ENCODE data around the gene ADAT1.

ADAT1 gene, protein sequence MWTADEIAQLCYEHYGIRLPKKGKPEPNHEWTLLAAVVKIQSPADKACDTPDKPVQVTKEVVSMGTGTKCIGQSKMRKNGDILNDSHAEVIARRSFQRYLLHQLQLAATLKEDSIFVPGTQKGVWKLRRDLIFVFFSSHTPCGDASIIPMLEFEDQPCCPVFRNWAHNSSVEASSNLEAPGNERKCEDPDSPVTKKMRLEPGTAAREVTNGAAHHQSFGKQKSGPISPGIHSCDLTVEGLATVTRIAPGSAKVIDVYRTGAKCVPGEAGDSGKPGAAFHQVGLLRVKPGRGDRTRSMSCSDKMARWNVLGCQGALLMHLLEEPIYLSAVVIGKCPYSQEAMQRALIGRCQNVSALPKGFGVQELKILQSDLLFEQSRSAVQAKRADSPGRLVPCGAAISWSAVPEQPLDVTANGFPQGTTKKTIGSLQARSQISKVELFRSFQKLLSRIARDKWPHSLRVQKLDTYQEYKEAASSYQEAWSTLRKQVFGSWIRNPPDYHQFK

DNA sequence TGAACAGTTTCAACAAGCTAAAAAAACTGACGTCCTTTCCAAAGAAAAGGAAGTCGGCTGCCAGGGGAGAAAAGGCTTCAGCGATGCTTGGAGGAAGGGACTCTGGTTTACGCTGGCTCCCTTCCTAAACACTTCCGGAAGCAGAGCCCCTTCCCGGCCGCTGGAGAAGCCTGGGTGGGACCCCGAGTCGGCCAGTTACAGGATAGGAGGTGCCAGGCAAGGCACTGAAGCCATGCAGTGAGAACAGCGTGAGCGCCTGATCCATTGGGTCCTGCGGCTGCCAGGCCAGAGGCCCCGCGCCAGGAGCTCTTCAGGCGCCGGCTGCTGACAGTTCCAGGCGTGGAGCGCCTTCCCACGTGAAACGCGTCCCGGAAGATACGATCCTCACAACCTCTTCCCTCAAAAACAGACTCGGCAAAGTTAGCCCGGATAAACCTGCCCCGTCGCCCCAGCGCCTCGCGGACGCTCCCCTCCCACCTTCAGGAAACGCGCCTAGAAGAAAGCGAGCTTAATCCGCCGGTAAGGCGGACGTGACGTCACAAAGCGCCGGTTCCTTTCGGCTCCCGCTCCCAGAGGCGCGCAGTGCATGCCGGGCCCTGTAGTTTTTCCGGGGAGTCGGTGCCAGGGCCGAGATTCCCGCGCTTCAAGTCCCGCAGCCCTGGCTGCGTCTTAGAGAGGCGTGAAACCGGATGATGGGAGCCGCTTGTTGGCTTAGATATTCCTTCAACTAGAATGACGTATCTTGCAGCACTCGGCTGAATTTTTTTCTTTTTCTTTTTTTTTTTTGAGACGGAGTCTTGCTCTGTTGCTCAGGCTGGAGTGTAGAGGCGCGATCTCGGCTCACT, at the start of gene ADAT1:
Gene ADAT1 (minus strand): TSS at position 521 of the 845 bp plus-strand sequence. CDS start 2,482 bp downstream, outside the sequence.
- Histone ChIP-seq H3K27ac (ENCODE audit: low read depth in 2 of 2, low read length in 2 of 2) (peak within 1 kb of the TSS; percentile 92 to 93), H3K4me1 (ENCODE audit: control insufficient read depth in 2 of 2, insufficient read depth in 2 of 2, low read length in 2 of 2) (peaks cover 6 to 15% of the 10 kb centered on the region in 2 donors), H3K9me3 (ENCODE audit: control insufficient read depth in 2 of 2, low read length in 2 of 2) (no peaks in the 10 kb centered on the region), H3K4me3 (ENCODE audit: low read length in 2 of 2) (peak within 1 kb of the TSS; percentile 85 to 94), H3K36me3 (ENCODE audit: control insufficient read depth in 2 of 2, insufficient read depth in 2 of 2, low read length in 2 of 2) (peaks cover 29 to 34% of the 10 kb centered on the region in 2 donors), H3K27me3 (ENCODE audit: control insufficient read depth in 2 of 2, insufficient read depth in 2 of 2, low read length in 2 of 2) (no peaks in the 10 kb centered on the region), H3K9ac (ENCODE audit: low read depth in 1 of 2, low read length in 2 of 2) (peak within 1 kb of the TSS; percentile 89 to 96)

DNA sequence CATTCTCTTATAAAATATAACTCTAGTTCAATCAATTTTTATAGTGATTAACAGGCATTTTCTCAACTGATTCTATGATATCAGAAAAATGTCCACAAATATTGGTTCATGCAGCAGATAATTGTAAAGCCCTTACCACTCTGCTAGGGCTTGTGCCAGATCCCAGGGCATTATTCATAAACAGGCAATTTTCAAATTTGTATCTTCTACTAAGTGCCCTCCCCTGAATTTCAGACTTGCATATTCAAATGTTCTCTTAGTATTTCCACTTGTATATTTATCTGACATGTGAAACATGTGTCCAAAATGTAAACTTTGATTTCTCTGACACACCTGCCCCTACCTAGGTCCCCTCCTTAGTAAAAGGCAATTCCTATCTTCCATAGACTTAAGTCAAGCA, 44.4 kb upstream of the ADAT1 start:
- Histone ChIP-seq H3K36me3 (ENCODE audit: control insufficient read depth in 2 of 2, insufficient read depth in 2 of 2, low read length in 2 of 2) (no peaks in the 10 kb centered on the region), H3K27ac (ENCODE audit: low read depth in 2 of 2, low read length in 2 of 2) (no peak overlapping the region), H3K27me3 (ENCODE audit: control insufficient read depth in 2 of 2, insufficient read depth in 2 of 2, low read length in 2 of 2) (no peaks in the 10 kb centered on the region), H3K4me1 (ENCODE audit: control insufficient read depth in 2 of 2, insufficient read depth in 2 of 2, low read length in 2 of 2) (no peaks in the 10 kb centered on the region), H3K9ac (ENCODE audit: low read depth in 1 of 2, low read length in 2 of 2) (no peak overlapping the region), H3K9me3 (ENCODE audit: control insufficient read depth in 2 of 2, low read length in 2 of 2) (no peaks in the 10 kb centered on the region), H3K4me3 (ENCODE audit: low read length in 2 of 2) (no peak overlapping the region)

DNA sequence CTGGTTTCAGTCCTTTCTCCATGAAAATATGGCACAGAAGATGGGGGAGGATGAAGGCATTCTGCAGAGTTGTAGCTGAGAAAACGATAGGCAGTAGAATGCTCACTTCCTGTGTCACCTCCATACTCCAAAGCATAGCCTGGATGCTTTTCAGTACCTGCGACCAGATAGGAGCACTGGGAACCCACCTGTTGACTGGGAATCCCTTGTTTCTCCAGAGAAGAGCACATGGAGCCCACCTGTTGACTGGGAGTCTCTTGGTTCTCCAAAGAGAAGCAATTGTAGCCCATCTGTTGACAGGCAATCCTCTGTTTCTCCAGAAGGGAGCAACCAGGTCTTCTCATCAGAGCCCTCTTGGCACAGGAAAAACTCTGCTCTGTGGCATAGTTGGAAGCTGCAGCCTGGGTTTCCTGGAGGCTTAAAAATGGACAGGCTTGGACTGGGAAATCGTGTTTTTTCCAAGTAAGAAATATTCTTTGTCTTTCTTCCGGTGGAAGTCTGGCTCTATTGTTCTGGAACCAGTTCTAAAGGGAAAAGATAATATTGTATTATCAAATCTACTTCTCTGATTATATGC, 37.7 kb upstream of the ADAT1 start:
- Histone ChIP-seq H3K9ac (ENCODE audit: low read depth in 1 of 2, low read length in 2 of 2) (no peak overlapping the region), H3K9me3 (ENCODE audit: control insufficient read depth in 2 of 2, low read length in 2 of 2) (no peaks in the 10 kb centered on the region), H3K4me1 (ENCODE audit: control insufficient read depth in 2 of 2, insufficient read depth in 2 of 2, low read length in 2 of 2) (no peaks in the 10 kb centered on the region), H3K36me3 (ENCODE audit: control insufficient read depth in 2 of 2, insufficient read depth in 2 of 2, low read length in 2 of 2) (peaks cover 20 to 39% of the 10 kb centered on the region in 2 donors), H3K27ac (ENCODE audit: low read depth in 2 of 2, low read length in 2 of 2) (no peak overlapping the region), H3K4me3 (ENCODE audit: low read length in 2 of 2) (no peak overlapping the region), H3K27me3 (ENCODE audit: control insufficient read depth in 2 of 2, insufficient read depth in 2 of 2, low read length in 2 of 2) (no peaks in the 10 kb centered on the region)

DNA sequence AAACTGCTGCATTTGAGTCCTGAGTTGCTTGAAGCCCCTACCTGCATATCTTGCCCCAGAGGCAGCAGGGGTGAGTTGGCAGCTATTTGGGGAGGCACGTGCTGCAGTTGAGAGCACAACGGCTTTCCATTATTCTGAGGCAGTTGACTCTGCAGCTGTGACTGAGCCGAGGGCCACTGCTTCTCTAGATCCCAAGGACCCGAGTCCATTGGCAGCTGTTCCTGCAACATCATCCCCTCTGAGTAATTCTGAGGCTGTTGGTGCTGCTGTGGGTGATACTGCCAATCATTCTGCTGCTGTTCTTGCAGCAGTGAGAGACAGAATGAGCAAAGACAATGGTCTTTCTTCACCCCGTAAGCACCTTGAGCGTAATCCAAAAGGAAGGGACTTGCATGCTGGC, 37.2 kb upstream of the ADAT1 start:
- no peak overlapping the region for H3K27ac ChIP-seq (ENCODE audit: low read depth in 2 of 2, low read length in 2 of 2)
- no peaks in the 10 kb centered on the region for H3K9me3 ChIP-seq (ENCODE audit: control insufficient read depth in 2 of 2, low read length in 2 of 2)
- H3K4me1 ChIP-seq (ENCODE audit: control insufficient read depth in 2 of 2, insufficient read depth in 2 of 2, low read length in 2 of 2), result no peaks in the 10 kb centered on the region
- no peak overlapping the region for H3K9ac ChIP-seq (ENCODE audit: low read depth in 1 of 2, low read length in 2 of 2)
- no peak overlapping the region for H3K4me3 ChIP-seq (ENCODE audit: low read length in 2 of 2)
- no peaks in the 10 kb centered on the region for H3K27me3 ChIP-seq (ENCODE audit: control insufficient read depth in 2 of 2, insufficient read depth in 2 of 2, low read length in 2 of 2)
- peaks cover 25 to 44% of the 10 kb centered on the region in 2 donors for H3K36me3 ChIP-seq (ENCODE audit: control insufficient read depth in 2 of 2, insufficient read depth in 2 of 2, low read length in 2 of 2)

DNA sequence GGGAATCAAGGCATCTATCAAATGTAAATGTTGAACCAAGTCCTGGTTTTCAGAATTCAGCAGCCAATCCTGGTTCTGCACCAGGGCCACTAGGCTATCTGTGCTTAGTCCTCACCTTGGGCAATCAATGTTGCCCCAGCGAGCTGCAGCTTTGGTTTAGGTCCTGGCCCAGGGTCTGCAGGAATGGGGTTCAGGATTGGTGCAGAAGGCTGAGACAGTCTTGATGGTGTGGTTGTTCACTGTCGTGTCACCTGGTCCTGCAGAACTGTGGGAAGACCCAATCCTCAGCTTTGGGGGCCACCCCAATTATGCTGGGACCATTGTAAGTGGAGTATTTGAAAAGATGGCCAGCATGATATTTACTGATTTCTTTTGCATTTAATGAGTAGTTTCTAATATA, 35.1 kb upstream of the ADAT1 start:
- Histone ChIP-seq H3K9me3 (ENCODE audit: control insufficient read depth in 2 of 2, low read length in 2 of 2) (no peaks in the 10 kb centered on the region), H3K9ac (ENCODE audit: low read depth in 1 of 2, low read length in 2 of 2) (no peak overlapping the region), H3K4me3 (ENCODE audit: low read length in 2 of 2) (no peak overlapping the region), H3K27ac (ENCODE audit: low read depth in 2 of 2, low read length in 2 of 2) (no peak overlapping the region), H3K4me1 (ENCODE audit: control insufficient read depth in 2 of 2, insufficient read depth in 2 of 2, low read length in 2 of 2) (no peaks in the 10 kb centered on the region), H3K36me3 (ENCODE audit: control insufficient read depth in 2 of 2, insufficient read depth in 2 of 2, low read length in 2 of 2) (peaks cover 33 to 55% of the 10 kb centered on the region in 2 donors), H3K27me3 (ENCODE audit: control insufficient read depth in 2 of 2, insufficient read depth in 2 of 2, low read length in 2 of 2) (no peaks in the 10 kb centered on the region)

DNA sequence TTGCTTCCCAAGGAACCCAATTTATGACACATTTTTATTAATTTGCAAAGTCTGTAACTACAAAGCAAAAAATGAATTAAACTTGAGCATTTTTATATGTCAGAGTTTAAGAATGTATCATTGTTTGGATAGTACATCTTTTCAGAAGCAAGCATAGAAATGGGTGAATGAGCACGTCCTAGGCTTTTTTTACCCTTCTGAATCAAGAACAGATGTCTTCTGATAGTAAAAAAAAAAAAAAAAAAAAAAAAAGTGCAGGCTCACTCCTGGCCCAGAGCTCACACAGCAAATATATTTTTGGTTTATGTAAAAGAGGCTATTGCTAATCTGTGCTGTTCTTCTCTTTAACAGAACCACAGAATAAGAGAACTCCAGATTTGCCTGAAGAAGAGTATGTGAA, 30.8 kb upstream of the ADAT1 start:
- H3K27ac ChIP-seq (ENCODE audit: low read depth in 2 of 2, low read length in 2 of 2), result no peak overlapping the region

DNA sequence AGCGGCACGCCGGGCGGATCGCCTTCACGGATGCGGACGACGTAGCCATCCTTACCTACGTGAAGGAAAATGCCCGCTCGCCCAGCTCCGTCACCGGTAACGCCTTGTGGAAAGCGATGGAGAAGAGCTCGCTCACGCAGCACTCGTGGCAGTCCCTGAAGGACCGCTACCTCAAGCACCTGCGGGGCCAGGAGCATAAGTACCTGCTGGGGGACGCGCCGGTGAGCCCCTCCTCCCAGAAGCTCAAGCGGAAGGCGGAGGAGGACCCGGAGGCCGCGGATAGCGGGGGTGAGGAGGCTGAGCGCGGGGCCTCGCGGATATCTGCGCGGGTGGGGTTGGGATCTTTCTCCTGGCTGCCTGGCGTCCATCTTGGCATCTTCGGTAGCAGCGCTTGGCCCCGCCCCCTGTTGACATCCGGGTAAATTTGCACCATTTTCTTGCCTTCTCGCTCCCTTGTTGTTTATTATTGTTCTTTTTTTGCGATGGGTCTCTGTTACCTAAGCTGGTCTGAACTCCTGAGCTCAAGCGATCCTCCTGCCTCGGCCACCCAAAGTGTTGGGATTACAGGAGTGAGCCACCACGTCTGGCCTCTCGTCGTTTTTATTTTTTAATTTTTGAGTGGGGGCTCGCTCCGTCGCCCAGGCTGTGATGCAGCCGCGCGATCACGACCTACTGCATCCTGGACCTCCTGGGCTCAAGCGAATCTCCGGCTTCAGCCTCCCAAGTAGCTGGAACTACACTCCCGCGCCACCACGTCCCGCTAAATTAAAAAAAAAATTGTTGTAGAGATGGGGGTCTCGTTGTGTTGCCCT, 25.4 kb upstream of the ADAT1 start:
- Histone ChIP-seq H3K36me3 (ENCODE audit: control insufficient read depth in 2 of 2, insufficient read depth in 2 of 2, low read length in 2 of 2) (peaks cover 10 to 14% of the 10 kb centered on the region in 2 donors), H3K4me1 (ENCODE audit: control insufficient read depth in 2 of 2, insufficient read depth in 2 of 2, low read length in 2 of 2) (peaks cover 24 to 26% of the 10 kb centered on the region in 2 donors)

More for the DNA sequence above, 30.8 kb upstream of the ADAT1 start:
- Histone ChIP-seq H3K4me3 (ENCODE audit: low read length in 2 of 2) (no peak overlapping the region), H3K9ac (ENCODE audit: low read depth in 1 of 2, low read length in 2 of 2) (no peak overlapping the region), H3K27me3 (ENCODE audit: control insufficient read depth in 2 of 2, insufficient read depth in 2 of 2, low read length in 2 of 2) (no peaks in the 10 kb centered on the region), H3K4me1 (ENCODE audit: control insufficient read depth in 2 of 2, insufficient read depth in 2 of 2, low read length in 2 of 2) (peaks cover 4 to 9% of the 10 kb centered on the region in 2 donors), H3K36me3 (ENCODE audit: control insufficient read depth in 2 of 2, insufficient read depth in 2 of 2, low read length in 2 of 2) (peaks cover 33 to 41% of the 10 kb centered on the region in 2 donors), H3K9me3 (ENCODE audit: control insufficient read depth in 2 of 2, low read length in 2 of 2) (no peaks in the 10 kb centered on the region)

DNA sequence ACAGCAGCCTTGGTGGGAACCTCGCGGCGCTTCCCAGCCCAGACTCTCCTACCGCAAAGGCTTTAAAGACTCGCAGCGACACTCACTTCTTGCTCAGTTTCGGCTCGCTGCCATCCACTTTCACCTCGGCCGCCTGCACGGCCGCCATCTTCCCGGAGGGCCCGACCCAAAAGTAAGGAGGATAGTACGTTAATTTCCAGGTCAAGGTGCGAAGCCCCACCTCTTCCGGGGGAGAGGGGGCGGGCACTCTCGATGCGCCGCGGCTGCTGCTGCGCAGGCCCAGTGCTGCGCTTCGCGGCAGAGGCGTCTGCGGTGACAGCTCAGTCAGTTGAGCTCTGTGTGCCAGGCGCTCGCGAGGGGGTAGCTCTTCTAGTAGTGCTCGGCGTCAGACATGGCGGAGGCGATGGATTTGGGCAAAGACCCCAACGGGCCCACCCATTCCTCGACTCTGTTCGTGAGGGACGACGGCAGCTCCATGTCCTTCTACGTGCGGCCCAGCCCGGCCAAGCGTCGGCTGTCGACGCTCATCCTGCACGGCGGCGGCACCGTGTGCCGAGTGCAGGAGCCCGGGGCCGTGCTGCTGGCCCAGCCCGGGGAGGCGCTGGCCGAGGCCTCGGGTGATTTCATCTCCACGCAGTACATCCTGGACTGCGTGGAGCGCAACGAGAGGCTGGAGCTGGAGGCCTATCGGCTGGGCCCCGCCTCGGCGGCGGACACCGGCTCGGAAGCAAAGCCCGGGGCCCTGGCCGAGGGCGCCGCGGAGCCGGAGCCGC, 24.6 kb upstream of the ADAT1 start, which contains the start of the genes KARS1 and TERF2IP:
Gene KARS1 (minus strand): TSS at position 174 of the 773 bp plus-strand sequence. CDS start 26 bp downstream, at position 148.
Gene TERF2IP (plus strand): TSS at position 282 of the 773 bp plus-strand sequence. CDS start 110 bp downstream, at position 392.
- H3K36me3 ChIP-seq (ENCODE audit: control insufficient read depth in 2 of 2, insufficient read depth in 2 of 2, low read length in 2 of 2), result peaks cover 10 to 18% of the 10 kb centered on the region in 2 donors
- H3K27ac ChIP-seq (ENCODE audit: low read depth in 2 of 2, low read length in 2 of 2), result peak within 1 kb of the TSS; percentile 98
- H3K4me3 ChIP-seq (ENCODE audit: low read length in 2 of 2), result peak within 1 kb of the TSS; percentile 97 to 99
- no peaks in the 10 kb centered on the region for H3K27me3 ChIP-seq (ENCODE audit: control insufficient read depth in 2 of 2, insufficient read depth in 2 of 2, low read length in 2 of 2)
- H3K9ac ChIP-seq (ENCODE audit: low read depth in 1 of 2, low read length in 2 of 2), result peak within 1 kb of the TSS; percentile 97 to 99
- peaks cover 24 to 26% of the 10 kb centered on the region in 2 donors for H3K4me1 ChIP-seq (ENCODE audit: control insufficient read depth in 2 of 2, insufficient read depth in 2 of 2, low read length in 2 of 2)
- H3K9me3 ChIP-seq (ENCODE audit: control insufficient read depth in 2 of 2, low read length in 2 of 2), result no peaks in the 10 kb centered on the region

More for the DNA sequence above, 25.4 kb upstream of the ADAT1 start:
- no peaks in the 10 kb centered on the region for H3K9me3 ChIP-seq (ENCODE audit: control insufficient read depth in 2 of 2, low read length in 2 of 2)
- H3K4me3 ChIP-seq (ENCODE audit: low read length in 2 of 2), result peak overlapping the region; percentile 97 to 99
- H3K27me3 ChIP-seq (ENCODE audit: control insufficient read depth in 2 of 2, insufficient read depth in 2 of 2, low read length in 2 of 2), result no peaks in the 10 kb centered on the region
- H3K27ac ChIP-seq (ENCODE audit: low read depth in 2 of 2, low read length in 2 of 2), result peak overlapping the region; percentile 98
- peak overlapping the region; percentile 97 to 99 for H3K9ac ChIP-seq (ENCODE audit: low read depth in 1 of 2, low read length in 2 of 2)

Data from mucosa of rectum (tissue), 2 donors.